Fibroblast of the aortic adventitia (primary cell): ENCODE results near the gene NBAS. TPM values are rescaled to one million over a fixed set of nuclear protein-coding genes. Genes with fewer than 3 reads are reported as not detected.
A peak's percentile ranks its signal among the peaks of the same experiment; 100 is the strongest.

ENCODE experiments used
- DNase-seq: peaks from one replicate; pipeline ENCODE4 v3.0.0-alpha.2; 2010; ENCODE audit warnings: low read depth
- H3K4me3 ChIP-seq: 2 replicates; pipeline ENCODE4 v1.5.1; 2011; ENCODE audit warnings: low read depth, mild to moderate bottlenecking, control low read depth, low read length, moderate library complexity
- CTCF ChIP-seq: IDR thresholded peaks from 2 replicates; pipeline ENCODE4 v1.5.1; 2011; ENCODE audit warnings: mild to moderate bottlenecking, low read length, control low read depth, inconsistent platforms; ENCODE audit not compliant: insufficient read depth
- total RNA-seq: library from RNA; depleted of rRNA; stranded (reverse); fragments of >200 nt; gene quantifications from 2 replicates; pipeline ENCODE4 v1.2.3, GENCODE V29; 2012; ENCODE audit warnings: low replicate concordance

Gene NBAS
- total RNA-seq, 1 donor = 76.0 TPM

GRCh38 chr2:15348636-15349035 is 212.5 kb downstream of the NBAS start:
- TF ChIP-seq CTCF = no peak
- DNase-seq = no peak
- no peak overlapping the region for H3K4me3 ChIP-seq

GRCh38 chr2:15348045-15348444 is 213.1 kb downstream of the NBAS start:
- H3K4me3 ChIP-seq = no peak overlapping the region
- DNase-seq = no peak
- no peak for TF ChIP-seq CTCF

GRCh38 chr2:15346624-15347023 is 214.5 kb downstream of the NBAS start:
- no peak overlapping the region for H3K4me3 ChIP-seq
- no peak for DNase-seq
- no peak for TF ChIP-seq CTCF

GRCh38 chr2:15337996-15338666 is 223.0 kb downstream of the NBAS start:
- no peak for TF ChIP-seq CTCF
- no peak for DNase-seq
- H3K4me3 ChIP-seq = no peak overlapping the region

GRCh38 chr2:15334644-15335326 is 226.3 kb downstream of the NBAS start:
- TF ChIP-seq CTCF = no peak
- peak; percentile 60 for DNase-seq
- H3K4me3 ChIP-seq = no peak overlapping the region

- no peak for DNase-seq
- no peak for TF ChIP-seq CTCF
- no peak overlapping the region for H3K4me3 ChIP-seq
These were observed 229.3 kb downstream of the NBAS start for GRCh38 chr2:15331787-15332186.
